K562 (cell line): ENCODE measurements around the gene UROD. TPM values are rescaled to one million over a fixed set of nuclear protein-coding genes. Genes with fewer than 3 reads are reported as not detected.

Source experiments
- CUX1 ChIP-seq: fragments of 200-800 bp; sonication (Bioruptor generic); IDR thresholded peaks from 2 replicates; pipeline ENCODE4 v1.6.1; 2016; ENCODE audit warnings: missing genetic modification characterization, missing compliant biosample characterization
- PRDM10 ChIP-seq: fragments of 450-650 bp; IDR thresholded peaks from 2 replicates; pipeline ENCODE4 v1.6.1; 2018; ENCODE audit not compliant: partially characterized antibody
- ZFP91 ChIP-seq: sonication (generic); formaldehyde crosslinking; IDR thresholded peaks from 2 replicates; pipeline ENCODE4 v1.8.0; 2022; ENCODE audit warnings: mild to moderate bottlenecking, missing genetic modification reagents
- polyA plus RNA-seq, 8 experiments: library from polyadenylated mRNA; depleted of rRNA in 4 of 8; stranded (reverse) in 5 of 8; unstranded in 3 of 8; fragments of >200 nt; fragmentation: Nextera tagmentation in 2 of 8; fragmentation: Illumina TruSeq in 1 of 8; extraction: Ambion mirVana in 2 of 8; extraction: Trizol in 1 of 8; gene quantifications; 2 replicates each; pipeline versions ENCODE4 v1.2.1 to v1.2.3, GENCODE V29; 2011 to 2014; ENCODE audit warnings: inconsistent platforms in 1 of 8, missing spikeins in 1 of 8
- total RNA-seq, 7 experiments: library from RNA; depleted of rRNA in 6 of 7; stranded (reverse); fragments of >200 nt in 6 of 7; fragmentation: Illumina TruSeq in 2 of 7; extraction: Trizol in 2 of 7; gene quantifications; 2 replicates each; pipeline versions ENCODE4 v1.2.1 to v1.2.3, GENCODE V29; 2011 to 2021; ENCODE audit warnings: low replicate concordance in 1 of 7

UROD gene
- total and polyA plus RNA-seq, 9 of the 15 experiments (the other 6 are each of a cell fraction or from before 2014, with no cell fraction given): 533 to 2,933 (median 1,100) TPM

GRCh38 chr1:44999232-44999631, 12.8 kb upstream of the UROD start (continued):
- TF ChIP-seq PRDM10 (no peak), CUX1 (no peak), ZFP91 (CRISPR knock-in tag) (no peak)
